ENCODE measurements around the gene FRMD4A. TPM values are rescaled to one million over a fixed set of nuclear protein-coding genes. Genes with fewer than 3 reads are reported as not detected.
"Not testable (repeated sequence)": the region's sequence is repeated elsewhere in the genome, so short reads cannot be mapped to it uniquely, and the experiment has no call there.

The FRMD4A gene
- total RNA-seq, 2 donors from 2014 or later = 1.5 to 2.1 TPM

GRCh38 chr10:14235566-14236195, 95.0 kb downstream of the FRMD4A start:
- ATAC-seq (peak in 1 of 2 donors; percentile 24), DNase-seq (ENCODE audit: low spot score) (no peak)
- Mint-ChIP-seq H3K36me3 (no peaks in the 10 kb centered on the region), H3K27ac (no peak overlapping the region), H3K4me1 (ENCODE audit: low read depth in 2 of 2) (peaks cover 0 to 6% of the 10 kb centered on the region in 2 donors), H3K4me3 (no peak overlapping the region), H3K9me3 (peaks cover 5% of the 10 kb centered on the region), H3K27me3 (peaks cover 28 to 29% of the 10 kb centered on the region in 2 donors)

DNA sequence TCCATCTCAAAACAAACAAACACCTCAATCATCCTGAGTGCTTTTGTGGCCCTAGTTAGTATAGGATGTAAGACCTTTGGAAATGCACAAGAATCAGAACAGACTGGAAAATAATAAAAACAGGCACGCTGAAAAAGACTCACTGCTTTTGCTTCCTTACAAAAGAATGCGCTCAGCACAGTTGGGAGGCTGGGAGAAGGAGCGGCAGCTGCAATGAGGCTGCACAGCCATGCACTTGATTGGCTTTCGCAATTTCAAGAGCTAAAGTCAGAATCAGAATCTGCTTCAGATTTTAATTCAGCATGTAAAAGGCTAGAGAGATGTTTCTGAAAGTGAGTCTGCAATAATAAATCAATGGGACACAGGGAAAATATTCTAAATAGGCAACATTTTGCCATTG, 97.2 kb downstream of the FRMD4A start:
- Mint-ChIP-seq H3K27me3 (peaks cover 24 to 30% of the 10 kb centered on the region in 2 donors), H3K9me3 (peaks cover 4% of the 10 kb centered on the region), H3K36me3 (no peaks in the 10 kb centered on the region), H3K4me1 (ENCODE audit: low read depth in 2 of 2) (peaks cover 0 to 3% of the 10 kb centered on the region in 2 donors), H3K27ac (no peak overlapping the region), H3K4me3 (no peak overlapping the region)
- ATAC-seq = no peak
- DNase-seq (ENCODE audit: low spot score) = no peak

DNA sequence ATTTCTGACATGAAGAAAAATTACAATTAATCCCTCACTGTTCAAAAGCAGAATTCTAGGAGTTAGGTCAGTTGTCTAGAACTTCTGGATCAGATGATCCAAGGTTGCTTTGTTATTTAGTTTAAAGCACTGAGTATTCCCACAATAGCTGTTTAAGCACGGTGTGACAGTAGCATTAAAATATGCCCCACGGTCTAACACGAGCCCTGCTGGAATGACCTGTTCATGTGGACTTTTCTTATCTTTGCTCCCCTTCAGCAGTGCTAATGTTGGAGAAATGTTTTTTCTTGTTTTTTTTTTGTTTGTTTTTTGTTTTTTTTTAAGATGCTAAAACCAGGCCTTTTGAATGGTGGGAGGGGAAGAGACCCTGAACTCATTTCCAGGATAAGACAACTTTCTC, 101.9 kb downstream of the FRMD4A start:
- H3K4me3 Mint-ChIP-seq; ATAC-seq; DNase-seq (ENCODE audit: low spot score); H3K4me1 Mint-ChIP-seq (ENCODE audit: low read depth in 2 of 2); H3K9me3 Mint-ChIP-seq; H3K36me3 Mint-ChIP-seq; H3K27ac Mint-ChIP-seq: not testable (repeated sequence)
- H3K27me3 Mint-ChIP-seq = peaks cover 27 to 30% of the 10 kb centered on the region in 2 donors

DNA sequence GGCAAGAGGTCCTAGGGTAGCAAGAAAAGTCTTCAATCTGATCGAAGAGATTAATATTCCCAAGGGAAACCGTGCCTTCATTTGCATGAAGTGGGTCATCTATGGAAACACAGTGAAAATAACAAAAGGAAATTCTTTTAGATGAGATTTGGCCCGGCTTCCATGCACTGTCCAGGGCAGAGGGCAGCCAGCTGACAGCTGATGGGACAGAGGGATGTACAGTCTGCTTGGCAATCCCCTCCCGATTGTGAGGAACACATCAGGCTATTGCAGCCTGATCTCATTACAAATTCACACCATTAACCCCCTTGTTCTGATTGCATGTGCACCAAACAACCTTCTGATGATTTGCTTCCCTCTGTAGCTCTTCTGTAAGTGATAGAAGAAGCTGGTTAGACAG, 105.3 kb downstream of the FRMD4A start:
- Mint-ChIP-seq H3K27ac (no peak overlapping the region), H3K9me3 (no peaks in the 10 kb centered on the region), H3K36me3 (no peaks in the 10 kb centered on the region), H3K4me3 (no peak overlapping the region), H3K4me1 (ENCODE audit: low read depth in 2 of 2) (no peaks in the 10 kb centered on the region), H3K27me3 (peaks cover 19 to 26% of the 10 kb centered on the region in 2 donors)
- DNase-seq (ENCODE audit: low spot score) (no peak), ATAC-seq (no peak)

DNA sequence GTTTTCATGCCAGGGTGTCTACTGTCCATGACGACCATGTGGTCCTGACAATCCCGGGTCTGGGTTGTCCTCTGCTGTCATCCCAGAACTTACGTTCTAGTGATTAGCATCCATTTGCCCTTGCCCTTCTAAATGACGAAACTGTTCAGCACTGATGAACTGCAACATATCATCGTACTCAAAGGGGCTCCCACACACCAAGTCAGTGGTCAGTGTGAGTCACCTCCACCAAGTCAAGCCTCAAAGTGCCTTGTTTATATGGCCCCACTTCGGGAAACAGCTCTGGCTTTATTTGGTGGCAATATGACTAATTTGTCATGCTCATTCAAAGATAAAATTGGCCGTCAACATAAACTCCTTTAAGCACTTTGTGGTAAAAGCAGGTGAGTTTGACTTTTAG, 110.7 kb downstream of the FRMD4A start:
- H3K4me3 Mint-ChIP-seq = no peak overlapping the region
- no peaks in the 10 kb centered on the region for H3K36me3 Mint-ChIP-seq
- no peak for ATAC-seq
- no peak for DNase-seq (ENCODE audit: low spot score)
- no peak overlapping the region for H3K27ac Mint-ChIP-seq
- no peaks in the 10 kb centered on the region for H3K9me3 Mint-ChIP-seq
- H3K4me1 Mint-ChIP-seq (ENCODE audit: low read depth in 2 of 2) = no peaks in the 10 kb centered on the region
- H3K27me3 Mint-ChIP-seq = peaks cover 28 to 42% of the 10 kb centered on the region in 2 donors

- DNase-seq (ENCODE audit: low spot score) (no peak), ATAC-seq (no peak)
- Mint-ChIP-seq H3K27ac (no peak overlapping the region), H3K9me3 (no peaks in the 10 kb centered on the region), H3K36me3 (no peaks in the 10 kb centered on the region), H3K27me3 (peaks cover 25 to 39% of the 10 kb centered on the region in 2 donors), H3K4me1 (ENCODE audit: low read depth in 2 of 2) (no peaks in the 10 kb centered on the region), H3K4me3 (no peak overlapping the region)
Observed at GRCh38 chr10:14219411-14219810, 111.3 kb downstream of the FRMD4A start.

- ATAC-seq = no peak
- Mint-ChIP-seq H3K27ac (no peak overlapping the region), H3K9me3 (no peaks in the 10 kb centered on the region), H3K4me1 (ENCODE audit: low read depth in 2 of 2) (no peaks in the 10 kb centered on the region), H3K27me3 (peaks cover 20 to 45% of the 10 kb centered on the region in 2 donors), H3K36me3 (no peaks in the 10 kb centered on the region), H3K4me3 (no peak overlapping the region)
- DNase-seq (ENCODE audit: low spot score) = no peak
Observed at GRCh38 chr10:14215641-14216040, 115.1 kb downstream of the FRMD4A start.

GRCh38 chr10:14213703-14214102, 117.0 kb downstream of the FRMD4A start:
- H3K36me3 Mint-ChIP-seq; ATAC-seq; H3K4me3 Mint-ChIP-seq; H3K27ac Mint-ChIP-seq; DNase-seq (ENCODE audit: low spot score); H3K4me1 Mint-ChIP-seq (ENCODE audit: low read depth in 2 of 2); H3K9me3 Mint-ChIP-seq: not testable (repeated sequence)
- H3K27me3 Mint-ChIP-seq = peaks cover 18 to 50% of the 10 kb centered on the region in 2 donors

- Mint-ChIP-seq H3K36me3 (no peaks in the 10 kb centered on the region), H3K9me3 (no peaks in the 10 kb centered on the region), H3K27me3 (peaks cover 11 to 33% of the 10 kb centered on the region in 2 donors), H3K4me3 (no peak overlapping the region), H3K4me1 (ENCODE audit: low read depth in 2 of 2) (no peaks in the 10 kb centered on the region), H3K27ac (no peak overlapping the region)
- ATAC-seq = no peak
- no peak for DNase-seq (ENCODE audit: low spot score)
Observed at GRCh38 chr10:14211610-14212009, 119.1 kb downstream of the FRMD4A start.

GRCh38 chr10:14208231-14208630, 122.5 kb downstream of the FRMD4A start:
- no peaks in the 10 kb centered on the region for H3K36me3 Mint-ChIP-seq
- H3K4me1 Mint-ChIP-seq (ENCODE audit: low read depth in 2 of 2) = no peaks in the 10 kb centered on the region
- DNase-seq (ENCODE audit: low spot score) (no peak), ATAC-seq (peak in 1 of 2 donors; percentile 44)
- H3K27ac Mint-ChIP-seq = no peak overlapping the region
- H3K4me3 Mint-ChIP-seq = no peak overlapping the region
- H3K9me3 Mint-ChIP-seq = no peaks in the 10 kb centered on the region
- H3K27me3 Mint-ChIP-seq = peaks cover 3 to 24% of the 10 kb centered on the region in 2 donors

GRCh38 chr10:14205233-14205632, 125.5 kb downstream of the FRMD4A start:
- Mint-ChIP-seq H3K4me3 (no peak overlapping the region), H3K27me3 (peaks cover 12 to 28% of the 10 kb centered on the region in 2 donors), H3K4me1 (ENCODE audit: low read depth in 2 of 2) (no peaks in the 10 kb centered on the region)

DNA sequence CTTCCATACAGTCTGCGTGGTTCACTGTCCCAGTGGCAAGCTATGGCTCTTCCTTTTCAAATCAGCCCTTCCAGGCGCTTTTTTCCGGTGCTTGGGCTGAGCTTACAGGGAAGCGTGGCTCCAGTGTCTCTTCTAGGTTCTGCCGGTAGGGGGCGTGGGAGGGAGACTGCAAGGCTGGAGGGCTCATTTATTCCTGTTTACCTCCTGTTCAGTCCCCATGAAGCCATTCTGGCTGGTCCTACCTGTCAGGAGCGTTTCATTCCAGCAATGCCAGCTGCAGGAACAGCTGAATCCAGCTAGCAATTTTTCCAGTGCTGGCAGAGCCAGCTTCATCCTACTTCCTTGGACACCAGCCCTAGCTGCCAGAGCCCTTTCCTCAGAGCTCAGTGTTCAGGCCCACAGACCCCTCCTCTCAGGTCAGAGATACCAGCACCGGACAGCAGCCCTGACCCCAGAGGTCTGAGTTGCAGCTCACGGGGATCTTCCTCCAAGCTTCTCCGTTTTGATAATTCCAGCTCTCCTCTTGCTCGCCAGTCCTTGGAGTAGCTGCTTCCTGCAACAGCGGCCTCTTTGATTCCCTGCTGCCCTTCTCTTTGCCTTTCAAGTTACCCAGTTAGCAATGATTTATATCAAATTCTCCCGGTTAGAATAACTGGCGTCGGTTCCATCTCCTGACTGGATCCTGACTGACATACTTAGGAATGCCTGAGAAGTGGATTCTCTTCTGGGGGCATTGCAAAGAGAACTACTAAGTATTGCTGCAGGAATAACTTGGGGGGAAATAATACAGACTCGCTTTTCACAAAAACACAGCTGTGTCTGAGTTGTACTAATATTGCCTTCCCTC, 129.8 kb downstream of the FRMD4A start:
- Mint-ChIP-seq H3K4me3 (no peak overlapping the region), H3K4me1 (ENCODE audit: low read depth in 2 of 2) (no peaks in the 10 kb centered on the region), H3K27ac (no peak overlapping the region), H3K36me3 (no peaks in the 10 kb centered on the region), H3K9me3 (no peaks in the 10 kb centered on the region), H3K27me3 (peaks cover 26 to 33% of the 10 kb centered on the region in 2 donors)
- ATAC-seq (no peak), DNase-seq (ENCODE audit: low spot score) (no peak)

More at GRCh38 chr10:14205233-14205632, 125.5 kb downstream of the FRMD4A start:
- DNase-seq (ENCODE audit: low spot score) (no peak), ATAC-seq (no peak)
- H3K9me3 Mint-ChIP-seq = no peaks in the 10 kb centered on the region
- no peaks in the 10 kb centered on the region for H3K36me3 Mint-ChIP-seq
- H3K27ac Mint-ChIP-seq = no peak overlapping the region

DNA sequence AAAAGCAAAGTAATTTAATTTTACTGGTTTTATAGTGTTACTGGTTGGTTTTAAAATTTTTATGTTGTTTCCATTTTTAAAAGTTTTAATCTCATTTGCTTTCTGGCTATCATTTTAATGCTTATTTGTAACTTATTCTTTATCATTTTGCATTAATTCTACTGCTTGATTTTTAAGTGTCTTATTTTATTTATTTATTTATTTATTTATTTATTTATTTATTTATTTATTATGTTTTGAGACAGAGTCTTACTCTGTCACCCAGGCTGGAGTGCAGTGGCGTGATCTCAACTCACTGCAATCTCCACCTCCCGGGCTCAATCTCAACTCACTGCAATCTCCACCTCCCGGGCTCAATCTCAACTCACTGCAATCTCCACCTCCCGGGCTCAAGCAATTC, 131.6 kb downstream of the FRMD4A start:
- H3K9me3 Mint-ChIP-seq; ATAC-seq; H3K36me3 Mint-ChIP-seq; H3K4me3 Mint-ChIP-seq; DNase-seq (ENCODE audit: low spot score); H3K4me1 Mint-ChIP-seq (ENCODE audit: low read depth in 2 of 2); H3K27ac Mint-ChIP-seq: not testable (repeated sequence)
- H3K27me3 Mint-ChIP-seq = peaks cover 36 to 47% of the 10 kb centered on the region in 2 donors

GRCh38 chr10:14198078-14198477, 132.6 kb downstream of the FRMD4A start:
- H3K27ac Mint-ChIP-seq = no peak overlapping the region
- ATAC-seq (no peak), DNase-seq (ENCODE audit: low spot score) (no peak)
- H3K36me3 Mint-ChIP-seq = no peaks in the 10 kb centered on the region
- no peak overlapping the region for H3K4me3 Mint-ChIP-seq
- H3K9me3 Mint-ChIP-seq = no peaks in the 10 kb centered on the region
- no peaks in the 10 kb centered on the region for H3K4me1 Mint-ChIP-seq (ENCODE audit: low read depth in 2 of 2)
- peaks cover 39 to 51% of the 10 kb centered on the region in 2 donors for H3K27me3 Mint-ChIP-seq
